GM18502 (cell line): ENCODE measurements around the gene GAMT.
"Not testable (repeated sequence)": the region's sequence is repeated elsewhere in the genome, so short reads cannot be mapped to it uniquely, and the experiment has no call there.

Source experiments
- ATAC-seq: cut with Tn5 transposase; IDR thresholded peaks from one replicate; pipeline ENCODE4 v1.9.1; 2021; ENCODE audit warnings: mild to moderate bottlenecking; ENCODE audit not compliant: unreplicated experiment, poor library complexity

Gene GAMT

GRCh38 chr19:1420085-1420484, 18.7 kb upstream of the GAMT start:
- not testable (repeated sequence) for ATAC-seq

GRCh38 chr19:1418951-1419738, 17.8 kb upstream of the GAMT start:
- no peak for ATAC-seq

GRCh38 chr19:1418496-1418775, 17.1 kb upstream of the GAMT start:
- no peak for ATAC-seq

GRCh38 chr19:1417681-1418495, 16.5 kb upstream of the GAMT start:
- no peak for ATAC-seq

- ATAC-seq = no peak
Measured at GRCh38 chr19:1417145-1417544, 15.8 kb upstream of the GAMT start.

GRCh38 chr19:1416014-1416841, 14.9 kb upstream of the GAMT start:
- no peak for ATAC-seq

GRCh38 chr19:1412995-1413800, 11.9 kb upstream of the GAMT start:
- no peak for ATAC-seq

GRCh38 chr19:1412323-1412923, 11.1 kb upstream of the GAMT start:
- no peak for ATAC-seq

GRCh38 chr19:1411255-1412191, 10.2 kb upstream of the GAMT start:
- ATAC-seq = no peak

- no peak for ATAC-seq
Measured at GRCh38 chr19:1410789-1411188, 9.4 kb upstream of the GAMT start.

GRCh38 chr19:1410136-1410786, 8.9 kb upstream of the GAMT start:
- ATAC-seq = no peak

- no peak for ATAC-seq
Measured at GRCh38 chr19:1409204-1410005, 8.1 kb upstream of the GAMT start.

GRCh38 chr19:1408300-1409203, 7.2 kb upstream of the GAMT start:
- no peak for ATAC-seq

GRCh38 chr19:1407528-1408299, 6.4 kb upstream of the GAMT start, which contains the start of gene DAZAP1:
Gene DAZAP1, plus strand, starts transcription at chr19:1407586. Its CDS starts 188 bp downstream, at chr19:1407774.
- peak; percentile 40 for ATAC-seq

- peak; percentile 79 for ATAC-seq
Measured at GRCh38 chr19:1406774-1407527, 5.6 kb upstream of the GAMT start.
